Esophagus muscularis mucosa (tissue), 4 donors: ENCODE data around the gene CREB3L2. TPM values are rescaled to one million over a fixed set of nuclear protein-coding genes. Genes with fewer than 3 reads are reported as not detected.

ENCODE experiments used
- DNase-seq: peaks from one replicate; pipeline ENCODE4 v3.0.0-alpha.2; 2017; ENCODE audit errors: extremely low spot score
- H3K27ac ChIP-seq, 4 donors: fragments of 200-600 bp; sonication (generic); replicated peaks in 1 of 4; 1 replicate in 3 of 4; 2 replicates in 1 of 4; pipeline ENCODE4 v1.5.1; 2016 to 2019; ENCODE audit warnings: mild to moderate bottlenecking in 1 of 4
- H3K27me3 ChIP-seq, 4 donors: fragments of 200-600 bp; sonication (generic); one replicate each; pipeline versions ENCODE4 v1.5.1 to v1.6.0; 2016 to 2019
- H3K36me3 ChIP-seq, 4 donors: fragments of 200-600 bp; sonication (generic); one replicate each; pipeline ENCODE4 v1.5.1; 2016 to 2019
- H3K4me1 ChIP-seq, 4 donors: fragments of 200-600 bp; sonication (generic); one replicate each; pipeline ENCODE4 v1.5.1; 2016 to 2019
- H3K4me3 ChIP-seq, 4 donors: fragments of 200-600 bp; sonication (generic); 1 replicate in 2 of 4; 2 replicates in 2 of 4; pipeline ENCODE4 v1.5.1; 2016 to 2019; ENCODE audit warnings: mild to moderate bottlenecking in 4 of 4, moderate library complexity in 1 of 4
- H3K9me3 ChIP-seq, 4 donors: fragments of 200-600 bp; sonication (generic); 1 replicate in 3 of 4; 2 replicates in 1 of 4; pipeline ENCODE4 v1.5.1; 2016 to 2019
- EP300 ChIP-seq: sonication (generic); formaldehyde crosslinking; IDR thresholded peaks from one replicate; pipeline ENCODE4 v1.6.1; 2017; ENCODE audit warnings: antibody characterized with exemption
- POLR2A ChIP-seq: fragments of 450-650 bp; IDR thresholded peaks from one replicate; pipeline ENCODE4 v1.6.1; 2017; ENCODE audit warnings: antibody characterized with exemption, moderate library complexity, mild to moderate bottlenecking, low read depth
- POLR2AphosphoS5 ChIP-seq, 2 donors: sonication (generic); formaldehyde crosslinking; IDR thresholded peaks; one replicate each; pipeline ENCODE4 v1.6.1; 2017; ENCODE audit warnings: antibody characterized with exemption in 2 of 2
- WGBS: methylation state at CpG from one replicate; pipeline ENCODE4 v1.1.5; 2018; 5-methylcytosine and 5-hydroxymethylcytosine counted together
- intact Hi-C: fragments of 100-400 bp; cut with DNase I; formaldehyde crosslinking; loops from one replicate; pipeline ENCODE4 v1.15.1; 2023
- total RNA-seq, 4 donors: library from RNA; depleted of rRNA; stranded (reverse); fragments of >200 nt; gene quantifications; one replicate each; pipeline versions ENCODE4 v1.1.0 to v1.2.1, GENCODE V29; 2016
- TF ChIP-seq, protein P1 (sequence below), 3 experiments: fragments of 200-600 bp in 2 of 3; fragments of 450-650 bp in 1 of 3; sonication (generic) in 2 of 3; IDR thresholded peaks; one replicate each; pipeline ENCODE4 v1.5.1; 2017 to 2019; ENCODE audit warnings: antibody characterized with exemption in 3 of 3, mild to moderate bottlenecking in 2 of 3, moderate library complexity in 1 of 3

Gene CREB3L2
- total RNA-seq, 4 donors from 2014 or later: 29.2 to 43.4 (median 37.1) TPM

DNA sequence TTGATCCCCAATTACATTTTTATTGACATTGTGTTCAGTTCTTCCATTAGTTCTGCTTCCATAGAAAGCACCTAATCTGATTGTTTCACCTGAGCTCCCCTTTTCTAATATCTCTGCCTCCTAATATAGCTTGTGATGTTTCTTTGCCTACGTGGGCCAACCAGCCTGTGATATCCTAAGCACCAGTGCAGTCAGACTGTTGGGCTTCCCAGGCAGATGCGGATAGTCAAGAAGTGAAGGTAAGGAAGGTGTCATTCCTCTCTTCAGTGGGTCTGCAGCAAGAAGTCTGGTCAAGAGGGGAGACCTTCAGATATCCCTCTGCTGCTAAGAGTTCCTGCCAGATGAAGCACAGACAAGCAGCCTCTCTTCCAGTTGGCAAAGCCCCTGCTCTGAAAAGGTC lies 138.9 kb downstream of the CREB3L2 start:
- intact Hi-C loops: no loop called here
- Histone ChIP-seq H3K4me1 (no peaks in the 10 kb centered on the region), H3K36me3 (peaks cover 13 to 63% (median 23%) of the 10 kb centered on the region in 4 donors), H3K27ac (no peak overlapping the region), H3K27me3 (no peaks in the 10 kb centered on the region), H3K9me3 (peaks cover 0 to 5% (median 0%) of the 10 kb centered on the region in 4 donors), H3K4me3 (no peak overlapping the region)
- TF ChIP-seq POLR2AphosphoS5 (IDR thresholded peaks at IDR 0.05) (no peak), EP300 (no peak), POLR2A (no peak)
- TF ChIP-seq, protein P1, sequence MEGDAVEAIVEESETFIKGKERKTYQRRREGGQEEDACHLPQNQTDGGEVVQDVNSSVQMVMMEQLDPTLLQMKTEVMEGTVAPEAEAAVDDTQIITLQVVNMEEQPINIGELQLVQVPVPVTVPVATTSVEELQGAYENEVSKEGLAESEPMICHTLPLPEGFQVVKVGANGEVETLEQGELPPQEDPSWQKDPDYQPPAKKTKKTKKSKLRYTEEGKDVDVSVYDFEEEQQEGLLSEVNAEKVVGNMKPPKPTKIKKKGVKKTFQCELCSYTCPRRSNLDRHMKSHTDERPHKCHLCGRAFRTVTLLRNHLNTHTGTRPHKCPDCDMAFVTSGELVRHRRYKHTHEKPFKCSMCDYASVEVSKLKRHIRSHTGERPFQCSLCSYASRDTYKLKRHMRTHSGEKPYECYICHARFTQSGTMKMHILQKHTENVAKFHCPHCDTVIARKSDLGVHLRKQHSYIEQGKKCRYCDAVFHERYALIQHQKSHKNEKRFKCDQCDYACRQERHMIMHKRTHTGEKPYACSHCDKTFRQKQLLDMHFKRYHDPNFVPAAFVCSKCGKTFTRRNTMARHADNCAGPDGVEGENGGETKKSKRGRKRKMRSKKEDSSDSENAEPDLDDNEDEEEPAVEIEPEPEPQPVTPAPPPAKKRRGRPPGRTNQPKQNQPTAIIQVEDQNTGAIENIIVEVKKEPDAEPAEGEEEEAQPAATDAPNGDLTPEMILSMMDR (IDR thresholded peaks at IDR 0.05): no peak
- no peak for DNase-seq
- 85% methylated on average over 2 of the region's 2 CpGs for WGBS

- intact Hi-C loops: no loop called here
- Histone ChIP-seq H3K27me3 (no peaks in the 10 kb centered on the region), H3K27ac (no peak overlapping the region), H3K36me3 (peaks cover 9 to 57% (median 18%) of the 10 kb centered on the region in 4 donors), H3K4me3 (no peak overlapping the region), H3K9me3 (peaks cover 0 to 5% (median 0%) of the 10 kb centered on the region in 4 donors), H3K4me1 (no peaks in the 10 kb centered on the region)
- WGBS: 60% methylated on average over 4 of the region's 4 CpGs
- TF ChIP-seq, protein P1 (IDR thresholded peaks at IDR 0.05): no peak
- no peak for TF ChIP-seq POLR2A
- TF ChIP-seq EP300: no peak
- TF ChIP-seq POLR2AphosphoS5 (IDR thresholded peaks at IDR 0.05): no peak
- no peak for DNase-seq
Measured at GRCh38 chr7:137862358-137862757, 139.5 kb downstream of the CREB3L2 start.

GRCh38 chr7:137860542-137860941 lies 141.3 kb downstream of the CREB3L2 start:
- TF ChIP-seq, protein P1 (IDR thresholded peaks at IDR 0.05): no peak
- TF ChIP-seq POLR2A (no peak), POLR2AphosphoS5 (IDR thresholded peaks at IDR 0.05) (no peak), EP300 (no peak)
- WGBS: 97% methylated on average over 2 of the region's 2 CpGs
- H3K4me3 ChIP-seq: no peak overlapping the region

GRCh38 chr7:137853053-137853452 lies 148.8 kb downstream of the CREB3L2 start:
- H3K27me3 ChIP-seq: no peaks in the 10 kb centered on the region

More at GRCh38 chr7:137860542-137860941, 141.3 kb downstream of the CREB3L2 start:
- H3K4me1 ChIP-seq: no peaks in the 10 kb centered on the region
- H3K36me3 ChIP-seq: peaks cover 0 to 39% (median 11%) of the 10 kb centered on the region in 4 donors
- H3K27ac ChIP-seq: no peak overlapping the region
- H3K9me3 ChIP-seq: no peaks in the 10 kb centered on the region
- intact Hi-C loops: no loop called here
- no peaks in the 10 kb centered on the region for H3K27me3 ChIP-seq
- DNase-seq: no peak

More at GRCh38 chr7:137853053-137853452, 148.8 kb downstream of the CREB3L2 start:
- TF ChIP-seq, protein P1 (IDR thresholded peaks at IDR 0.05): no peak
- no peak for TF ChIP-seq POLR2AphosphoS5 (IDR thresholded peaks at IDR 0.05)
- TF ChIP-seq EP300: no peak
- TF ChIP-seq POLR2A: no peak
- Histone ChIP-seq H3K4me1 (no peaks in the 10 kb centered on the region), H3K36me3 (no peaks in the 10 kb centered on the region), H3K27ac (no peak overlapping the region), H3K4me3 (no peak overlapping the region), H3K9me3 (no peaks in the 10 kb centered on the region)
- 90% methylated on average over 1 of the region's 1 CpG for WGBS
- DNase-seq: no peak
- intact Hi-C loops: no loop called here
